GM19193 (cell line): ENCODE measurements around the gene KLHL21.

Experiments used
- POLR2A ChIP-seq: IDR thresholded peaks from 4 replicates; pipeline ENCODE4 v1.6.1; 2011; ENCODE audit not compliant: insufficient read depth, insufficient read length; ENCODE audit errors: extremely low read depth

Gene KLHL21

DNA sequence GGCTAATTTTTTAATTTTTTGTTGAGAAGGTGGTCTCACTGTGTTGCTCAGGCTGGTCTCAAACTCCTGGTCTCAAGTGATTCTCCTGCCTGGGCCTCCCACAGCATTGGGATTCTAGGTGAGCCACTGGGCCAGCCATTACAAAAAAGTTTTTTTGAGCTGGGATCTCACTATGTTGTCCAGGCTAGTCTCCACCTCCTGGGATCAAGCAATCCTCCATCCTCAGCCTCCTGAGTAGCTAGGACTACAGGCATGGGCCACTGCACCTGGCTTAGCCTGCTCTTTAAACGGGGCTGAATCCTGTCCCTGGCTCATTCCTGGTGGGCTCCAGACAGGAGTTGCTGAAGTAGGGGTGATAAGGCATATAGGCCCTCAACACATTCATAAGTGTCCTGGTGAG is 45.1 kb downstream of the KLHL21 start:
- TF ChIP-seq POLR2A, result no peak

DNA sequence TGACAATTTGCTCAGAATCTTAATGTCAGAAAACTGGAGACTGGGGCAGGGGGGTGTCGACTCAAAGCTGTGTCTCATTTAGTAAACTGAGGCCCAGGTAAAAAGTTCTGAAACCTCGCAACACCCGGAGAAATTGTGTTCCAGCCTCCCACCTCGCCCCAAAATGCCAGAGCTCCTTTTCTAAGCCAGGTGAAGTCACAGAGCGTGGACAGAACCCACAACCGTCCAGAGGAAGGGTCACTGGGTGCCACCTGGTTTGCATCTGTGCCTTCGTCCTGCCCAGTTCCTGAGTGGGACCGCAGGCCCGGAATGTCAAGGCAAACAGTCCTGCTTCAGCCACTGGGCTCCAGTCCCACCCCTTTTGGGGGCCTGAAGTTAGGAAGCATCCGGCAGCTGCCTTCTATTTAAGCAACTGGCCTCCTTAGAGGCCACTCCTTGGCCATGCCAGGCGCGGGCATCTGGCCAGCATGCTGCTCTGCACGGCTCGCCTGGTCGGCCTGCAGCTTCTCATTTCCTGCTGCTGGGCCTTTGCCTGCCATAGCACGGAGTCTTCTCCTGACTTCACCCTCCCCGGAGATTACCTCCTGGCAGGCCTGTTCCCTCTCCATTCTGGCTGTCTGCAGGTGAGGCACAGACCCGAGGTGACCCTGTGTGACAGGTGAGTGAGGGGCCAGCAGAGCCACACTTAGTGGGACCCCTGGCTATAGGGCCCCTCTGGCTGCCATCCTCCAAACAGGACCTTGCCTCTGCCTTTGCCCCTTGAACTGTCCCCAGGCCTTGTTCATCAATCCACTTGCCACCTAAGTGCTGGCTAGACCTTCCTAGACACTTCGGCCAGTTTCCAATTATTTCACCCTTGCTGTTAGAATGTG is 47.5 kb downstream of the KLHL21 start, which contains the start of gene TAS1R1:
Gene TAS1R1 (plus strand): TSS at position 401 of the 872 bp plus-strand sequence. CDS start 67 bp downstream, at position 468.
- no peak for TF ChIP-seq POLR2A

DNA sequence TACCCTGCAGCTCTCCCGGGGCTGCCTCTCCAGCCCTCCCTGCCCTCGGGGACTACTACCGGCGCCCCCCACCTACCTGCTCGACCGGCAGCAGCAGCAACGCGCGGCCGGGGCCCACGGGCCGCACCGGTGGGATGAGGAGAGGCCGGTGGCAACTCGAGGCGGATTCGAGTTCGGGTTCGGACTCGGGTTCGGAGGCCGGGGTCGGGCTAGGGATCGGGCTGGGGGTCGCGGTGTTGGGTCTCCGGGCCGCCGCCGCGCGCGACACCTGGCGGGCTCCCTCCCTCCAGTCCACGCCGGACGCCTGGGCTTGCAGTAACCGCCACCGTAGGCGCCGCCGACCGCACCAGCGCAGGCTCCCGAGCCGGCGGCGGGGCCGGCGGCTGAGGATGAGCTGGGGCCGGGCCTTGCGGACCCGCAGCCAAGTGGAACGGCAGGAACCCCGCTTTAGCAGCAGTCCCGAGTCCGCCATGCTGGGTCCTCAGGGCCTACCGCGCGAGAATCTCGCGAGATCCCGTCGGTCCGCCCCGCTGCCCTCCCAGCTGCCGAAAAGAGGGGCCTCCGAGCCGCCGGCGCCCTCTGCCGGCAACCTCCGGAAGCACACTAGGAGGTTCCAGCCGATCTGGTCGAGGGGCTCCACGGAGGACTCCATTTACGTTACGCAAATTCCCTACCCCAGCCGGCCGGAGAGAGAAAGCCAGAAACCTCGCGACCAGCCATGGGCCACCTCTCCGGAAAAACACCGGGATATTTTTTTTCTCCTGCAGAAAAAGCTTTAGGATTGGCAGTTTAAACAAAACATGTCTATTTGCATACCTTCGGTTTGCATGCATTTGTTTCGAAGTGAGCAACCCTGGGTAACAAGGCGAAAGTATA is 48.4 kb downstream of the KLHL21 start, which contains the start of gene NOL9:
Gene NOL9 (minus strand): TSS at position 483 of the 876 bp plus-strand sequence. CDS start 11 bp downstream, at position 472.
- peak; percentile 83 for TF ChIP-seq POLR2A

DNA sequence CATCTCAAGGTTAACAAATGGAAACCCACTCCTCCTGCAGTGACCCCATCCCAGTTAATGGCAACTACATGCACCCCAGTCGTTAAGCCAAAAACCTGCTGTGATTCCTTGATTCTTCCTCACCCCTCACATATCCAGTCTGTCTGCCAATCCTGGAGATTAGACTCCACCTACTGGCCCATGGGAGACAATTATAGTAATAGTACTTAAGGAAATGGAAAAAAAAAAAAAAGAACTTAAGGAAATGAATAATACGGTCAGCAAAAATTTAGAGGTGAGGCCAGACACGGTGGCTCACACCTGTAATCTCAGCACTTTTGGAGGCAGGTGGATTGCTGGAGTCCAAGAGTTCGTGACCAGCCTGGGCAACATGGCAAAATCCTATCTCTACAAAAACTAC is 55.4 kb downstream of the KLHL21 start:
- TF ChIP-seq POLR2A, result no peak

DNA sequence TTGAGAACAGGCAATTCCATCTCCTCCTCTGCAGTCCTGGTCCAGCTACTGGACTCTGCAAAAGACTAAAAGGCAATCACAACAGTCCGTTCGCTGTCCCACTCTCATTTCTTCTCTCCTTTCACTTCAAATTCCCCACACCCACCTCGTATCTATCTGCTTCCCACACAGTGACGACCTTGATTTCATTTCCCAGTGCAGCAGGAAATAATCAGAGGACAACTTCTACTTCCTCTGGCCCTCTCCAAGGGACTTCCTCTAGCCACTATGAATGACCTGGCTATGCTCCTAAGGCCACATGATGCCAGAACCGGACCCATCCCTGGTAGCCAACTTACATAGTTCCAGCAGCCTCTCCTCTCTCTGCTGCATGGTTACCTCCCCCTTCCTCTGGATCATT is 56.3 kb downstream of the KLHL21 start:
- no peak for TF ChIP-seq POLR2A

DNA sequence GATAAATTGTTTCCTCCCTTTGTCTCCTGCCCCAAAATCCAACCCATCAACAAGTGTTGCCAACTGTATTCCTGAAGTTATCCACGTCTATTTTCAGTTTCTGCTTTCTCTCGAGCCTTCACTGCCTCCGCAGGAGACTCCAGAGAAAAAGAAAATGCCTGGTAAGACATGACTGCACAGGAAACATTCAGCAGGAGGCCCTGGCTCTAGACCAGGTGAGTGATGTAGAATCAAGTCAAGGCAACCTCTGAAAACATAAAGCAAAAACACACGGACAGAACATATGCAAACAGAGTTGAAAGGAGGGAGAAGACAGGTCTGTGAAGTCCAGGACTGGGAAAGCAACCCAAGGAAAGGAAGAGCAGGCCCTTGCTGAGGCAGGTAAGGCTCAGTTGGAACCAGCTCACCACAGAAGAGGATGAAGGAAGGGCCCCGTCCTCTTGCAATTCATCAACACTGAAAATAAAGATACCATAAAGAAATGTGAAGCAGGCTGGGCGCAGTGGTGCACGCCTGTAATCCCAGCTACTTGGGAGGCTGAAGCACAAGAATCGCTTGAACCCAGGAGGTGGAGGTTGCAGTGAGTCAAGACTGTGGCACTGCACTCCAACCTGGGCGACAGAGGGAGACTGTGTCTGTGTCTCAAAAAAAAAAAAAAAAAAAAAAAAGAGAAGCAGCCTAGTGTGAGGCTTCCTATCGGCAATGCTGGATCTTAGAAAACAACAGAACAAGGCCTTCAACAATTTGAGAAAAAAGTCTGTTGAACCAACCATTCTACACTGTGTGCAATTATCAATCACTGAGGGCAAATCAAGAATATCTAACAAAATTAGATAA is 57.2 kb downstream of the KLHL21 start:
- no peak for TF ChIP-seq POLR2A

DNA sequence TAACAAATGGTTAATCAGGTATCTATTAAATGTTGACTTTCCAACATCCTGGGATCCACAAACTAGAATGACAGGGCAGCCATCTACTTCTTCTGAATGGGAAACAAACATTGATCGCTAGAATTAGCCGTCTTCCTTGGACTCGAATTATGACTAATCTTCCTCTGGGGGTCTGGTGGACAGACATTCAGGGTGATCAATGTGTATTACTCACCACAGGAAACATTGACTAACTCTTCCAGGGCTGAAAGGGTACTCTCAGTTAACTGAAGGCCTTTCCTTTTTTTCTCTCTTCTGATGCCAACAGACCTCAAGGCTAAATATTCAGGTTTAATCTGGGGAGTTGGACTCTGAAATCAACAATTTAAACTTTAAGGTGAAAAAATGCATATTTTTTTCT is 57.8 kb downstream of the KLHL21 start:
- no peak for TF ChIP-seq POLR2A
